ENCODE results near the gene NT5DC2. TPM values are rescaled to one million over a fixed set of nuclear protein-coding genes. Genes with fewer than 3 reads are reported as not detected.

Gene NT5DC2
- total and polyA plus RNA-seq, 7 donors = 9.0 to 32.8 (median 15.7) TPM

DNA sequence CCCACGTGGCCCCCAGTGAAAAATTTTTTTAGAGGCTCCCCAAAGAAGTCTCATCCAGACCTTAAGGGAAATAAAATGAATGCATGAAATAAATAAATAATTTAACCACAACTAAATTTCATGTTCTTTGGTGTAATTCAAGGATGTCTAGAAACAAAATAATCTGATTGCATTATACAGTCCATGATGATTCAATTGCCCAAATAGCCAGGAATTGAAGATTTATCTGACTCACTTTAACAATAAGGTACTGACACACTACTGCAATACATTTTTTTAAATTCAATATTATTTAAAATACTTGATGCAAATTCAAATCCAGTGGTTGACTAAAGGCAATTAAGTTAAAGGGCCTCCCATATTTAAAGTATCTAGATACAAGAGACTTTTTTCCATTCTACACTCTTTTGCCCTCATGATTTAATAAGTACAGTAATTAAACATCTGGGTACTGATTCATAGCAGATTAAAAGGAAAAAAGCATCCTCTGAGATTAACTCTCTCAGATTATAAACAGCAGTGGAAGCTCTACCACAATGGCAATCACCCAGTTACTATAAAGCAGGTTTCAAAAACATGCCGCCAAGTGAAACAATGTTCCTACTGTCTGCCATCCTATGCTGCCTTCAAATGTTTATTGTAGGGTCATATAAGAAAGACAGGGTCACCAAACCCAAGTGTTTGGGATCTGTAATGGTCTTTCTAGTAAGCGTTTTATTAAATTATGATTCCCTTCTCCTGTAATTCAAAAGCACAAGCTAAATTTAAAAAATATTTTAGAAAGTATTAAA, 12.6 kb upstream of the NT5DC2 start:
- intact Hi-C loops (cut with DNase I) = no loop called here
- no peak overlapping the region for H3K4me3 ChIP-seq
- no peaks in the 10 kb centered on the region for H3K27me3 ChIP-seq
- H3K27ac ChIP-seq = no peak overlapping the region
- no peaks in the 10 kb centered on the region for H3K9me3 ChIP-seq
- no peak for TF ChIP-seq POLR2AphosphoS5 (IDR thresholded peaks at IDR 0.05)
- TF ChIP-seq, protein P1, sequence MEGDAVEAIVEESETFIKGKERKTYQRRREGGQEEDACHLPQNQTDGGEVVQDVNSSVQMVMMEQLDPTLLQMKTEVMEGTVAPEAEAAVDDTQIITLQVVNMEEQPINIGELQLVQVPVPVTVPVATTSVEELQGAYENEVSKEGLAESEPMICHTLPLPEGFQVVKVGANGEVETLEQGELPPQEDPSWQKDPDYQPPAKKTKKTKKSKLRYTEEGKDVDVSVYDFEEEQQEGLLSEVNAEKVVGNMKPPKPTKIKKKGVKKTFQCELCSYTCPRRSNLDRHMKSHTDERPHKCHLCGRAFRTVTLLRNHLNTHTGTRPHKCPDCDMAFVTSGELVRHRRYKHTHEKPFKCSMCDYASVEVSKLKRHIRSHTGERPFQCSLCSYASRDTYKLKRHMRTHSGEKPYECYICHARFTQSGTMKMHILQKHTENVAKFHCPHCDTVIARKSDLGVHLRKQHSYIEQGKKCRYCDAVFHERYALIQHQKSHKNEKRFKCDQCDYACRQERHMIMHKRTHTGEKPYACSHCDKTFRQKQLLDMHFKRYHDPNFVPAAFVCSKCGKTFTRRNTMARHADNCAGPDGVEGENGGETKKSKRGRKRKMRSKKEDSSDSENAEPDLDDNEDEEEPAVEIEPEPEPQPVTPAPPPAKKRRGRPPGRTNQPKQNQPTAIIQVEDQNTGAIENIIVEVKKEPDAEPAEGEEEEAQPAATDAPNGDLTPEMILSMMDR (IDR thresholded peaks at IDR 0.05) = no peak
- TF ChIP-seq EP300 (IDR thresholded peaks at IDR 0.05) = no peak
- TF ChIP-seq POLR2A (IDR thresholded peaks at IDR 0.05) = no peak
- peaks cover 0 to 73% (median 22%) of the 10 kb centered on the region in 4 donors for H3K36me3 ChIP-seq
- no peak for DNase-seq
- H3K4me1 ChIP-seq = no peaks in the 10 kb centered on the region
- WGBS, 2 donors = 28 to 68% methylated on average over 3 of the region's 3 CpGs

DNA sequence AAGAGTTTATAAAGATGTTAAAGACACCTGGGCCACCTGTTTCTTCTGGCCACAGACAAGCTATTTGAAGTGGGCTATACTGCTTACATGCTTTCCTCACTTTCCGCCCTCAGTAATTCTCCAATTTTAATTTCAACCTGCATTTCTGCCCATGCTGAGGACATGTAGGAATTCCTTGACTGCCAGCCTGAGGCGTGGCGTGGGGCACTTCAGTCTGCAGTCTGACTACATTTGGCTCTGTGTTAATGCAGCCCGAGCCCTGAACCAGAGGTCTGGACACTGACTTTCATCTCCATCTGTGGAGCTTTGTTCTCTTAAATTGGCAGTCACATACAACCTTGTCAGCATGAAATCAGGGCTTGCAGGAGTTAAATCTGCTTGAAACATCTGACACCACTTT, 11.3 kb upstream of the NT5DC2 start:
- Histone ChIP-seq H3K27ac (no peak overlapping the region), H3K4me3 (no peak overlapping the region), H3K27me3 (no peaks in the 10 kb centered on the region), H3K36me3 (peaks cover 0 to 71% (median 12%) of the 10 kb centered on the region in 4 donors), H3K4me1 (peaks cover 0 to under 1% (median 0%) of the 10 kb centered on the region in 4 donors), H3K9me3 (no peaks in the 10 kb centered on the region)
- WGBS, 2 donors = 74 to 85% methylated on average over 4 of the region's 4 CpGs
- TF ChIP-seq, protein P1 (IDR thresholded peaks at IDR 0.05) = no peak
- no peak for TF ChIP-seq POLR2AphosphoS5 (IDR thresholded peaks at IDR 0.05)
- TF ChIP-seq EP300 (IDR thresholded peaks at IDR 0.05) = no peak
- TF ChIP-seq POLR2A (IDR thresholded peaks at IDR 0.05) = no peak
- intact Hi-C loops (cut with DNase I) = no loop called here
- no peak for DNase-seq

DNA sequence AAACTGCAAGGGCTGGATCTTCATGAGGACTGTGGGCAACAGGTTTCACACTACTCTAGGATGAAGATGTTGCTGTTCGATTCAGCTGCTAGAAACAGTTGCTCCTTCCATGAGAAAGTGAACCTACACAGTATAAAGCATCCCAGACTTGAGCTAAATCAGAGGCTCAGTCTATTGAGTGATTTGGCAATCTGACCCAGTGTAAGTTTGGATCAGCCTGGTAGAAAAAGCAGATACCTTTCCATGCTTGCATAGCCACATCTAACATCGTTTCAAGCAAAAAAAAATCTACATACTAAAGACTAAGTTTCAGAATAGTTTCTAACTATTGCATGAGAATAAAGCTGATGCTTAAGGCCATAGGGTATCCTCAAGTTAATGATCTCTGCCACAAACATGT, 7.4 kb upstream of the NT5DC2 start:
- intact Hi-C loops (cut with DNase I) = no loop called here
- H3K27me3 ChIP-seq = no peaks in the 10 kb centered on the region
- H3K27ac ChIP-seq = no peak overlapping the region

DNA sequence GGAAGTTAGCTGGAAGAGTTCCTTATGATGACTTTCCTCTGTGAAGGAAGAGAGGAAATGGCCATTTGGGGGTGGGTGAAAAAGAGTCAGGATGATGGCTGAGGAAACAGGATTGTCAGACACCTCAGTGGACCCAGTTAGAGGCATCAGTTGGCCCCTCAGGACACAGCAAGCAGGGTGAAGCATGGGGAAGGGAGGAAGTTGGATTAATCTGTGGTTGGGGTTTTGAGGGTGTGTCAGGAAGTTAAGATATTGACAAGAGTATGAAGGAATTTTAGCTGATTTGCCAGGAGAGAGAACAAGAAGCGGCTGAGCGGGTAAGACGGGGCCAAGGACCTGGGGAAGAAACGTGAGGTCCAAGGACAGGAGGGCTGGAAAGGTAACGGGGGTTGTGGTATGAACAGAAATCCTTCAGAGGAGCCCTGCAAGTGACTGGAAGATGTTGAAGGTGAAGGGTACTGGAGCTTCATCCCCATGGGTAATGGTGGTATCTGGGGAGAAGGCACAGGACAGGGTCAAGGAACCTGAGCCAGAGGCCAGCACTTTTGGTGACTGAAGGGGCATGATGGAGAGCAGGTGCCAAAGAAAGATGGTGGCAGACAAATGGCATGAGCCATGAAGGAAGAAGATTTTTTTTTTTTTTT, 5.5 kb upstream of the NT5DC2 start:
- Histone ChIP-seq H3K4me1 (peaks cover 0 to 52% (median 41%) of the 10 kb centered on the region in 4 donors), H3K27me3 (no peaks in the 10 kb centered on the region), H3K4me3 (no peak overlapping the region), H3K36me3 (peaks cover 0 to 23% (median 0%) of the 10 kb centered on the region in 4 donors), H3K9me3 (no peaks in the 10 kb centered on the region), H3K27ac (no peak overlapping the region)
- TF ChIP-seq, protein P1 (IDR thresholded peaks at IDR 0.05) = no peak
- TF ChIP-seq EP300 (IDR thresholded peaks at IDR 0.05) (no peak), POLR2AphosphoS5 (IDR thresholded peaks at IDR 0.05) (no peak), POLR2A (IDR thresholded peaks at IDR 0.05) (no peak)
- 88 to 94% methylated on average over 5 of the region's 5 CpGs for WGBS, 2 donors
- intact Hi-C loops (cut with DNase I) = loop anchor here (5.0 kb wide), 2 partner anchors 67 to 168 kb away; partner anchors contain the start of genes GLT8D1 and SPCS1
- no peak for DNase-seq

More for the DNA sequence above, 7.4 kb upstream of the NT5DC2 start:
- DNase-seq = no peak
- no peak for TF ChIP-seq EP300 (IDR thresholded peaks at IDR 0.05)
- TF ChIP-seq POLR2A (IDR thresholded peaks at IDR 0.05) = no peak
- TF ChIP-seq, protein P1 (IDR thresholded peaks at IDR 0.05) = no peak
- no peak for TF ChIP-seq POLR2AphosphoS5 (IDR thresholded peaks at IDR 0.05)
- Histone ChIP-seq H3K9me3 (no peaks in the 10 kb centered on the region), H3K4me1 (peaks cover 0 to 33% (median 23%) of the 10 kb centered on the region in 4 donors), H3K4me3 (no peak overlapping the region), H3K36me3 (peaks cover 0 to 33% (median 0%) of the 10 kb centered on the region in 4 donors)
- WGBS, 2 donors = 84 to 94% methylated on average over 2 of the region's 2 CpGs

Data from sigmoid colon (tissue), 7 donors.